Measurements from ENCODE around the gene FN1.

The FN1 gene

DNA sequence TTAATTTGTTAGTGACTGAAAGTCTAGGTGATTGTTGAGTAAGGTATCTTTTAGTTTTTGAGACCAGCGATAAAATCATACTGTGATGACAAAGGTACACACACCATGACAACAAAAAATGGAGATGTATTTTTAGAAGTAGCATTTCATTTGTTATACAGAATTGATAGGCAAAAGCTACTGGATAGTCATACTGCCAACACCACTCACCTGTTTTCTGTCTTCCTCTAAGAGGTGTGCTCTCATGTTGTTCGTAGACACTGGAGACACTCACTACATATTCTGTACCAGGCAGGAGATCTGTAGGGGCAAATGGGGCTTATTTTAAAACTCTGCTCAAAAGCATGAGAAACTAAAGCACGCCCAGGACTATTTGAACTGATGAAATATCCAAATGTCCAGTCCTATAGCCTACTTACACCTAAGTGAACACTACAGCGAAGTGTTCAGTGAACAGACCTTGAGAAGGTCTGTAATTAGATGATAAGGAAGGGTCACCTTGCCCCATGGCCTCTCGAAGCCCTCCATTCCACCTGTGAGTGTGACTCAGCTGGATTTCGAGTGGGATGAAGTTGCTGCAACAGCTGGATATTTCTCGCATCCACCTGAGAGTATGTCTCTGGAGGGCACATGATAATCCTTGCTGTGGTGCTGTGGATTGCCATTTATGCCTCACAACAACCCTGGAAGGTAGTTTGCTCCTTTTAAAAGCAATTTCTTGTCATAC is 47.7 kb downstream of the FN1 start:
- H3K9me3 ChIP-seq (ENCODE audit: control insufficient read depth, low read length), result no peaks in the 10 kb centered on the region
- no peaks in the 10 kb centered on the region for H3K27me3 ChIP-seq (replicated peaks; ENCODE audit: control insufficient read depth, insufficient read depth, low read length, poor library complexity, severe bottlenecking)
- no peaks in the 10 kb centered on the region for H3K36me3 ChIP-seq (ENCODE audit: control insufficient read depth, insufficient read depth, low read length)
- no peak overlapping the region for H3K27ac ChIP-seq (ENCODE audit: insufficient read depth, low read length, poor library complexity, severe bottlenecking)
- no peak overlapping the region for H3K4me3 ChIP-seq (ENCODE audit: insufficient read depth, low read depth, low read length, poor library complexity, severe bottlenecking)
- H3K4me1 ChIP-seq (ENCODE audit: control insufficient read depth, insufficient read depth, low read length, poor library complexity, severe bottlenecking), result no peaks in the 10 kb centered on the region
- DNase-seq, result no peak

- no peaks in the 10 kb centered on the region for H3K9me3 ChIP-seq (ENCODE audit: control insufficient read depth, low read length)
- H3K27me3 ChIP-seq (replicated peaks; ENCODE audit: control insufficient read depth, insufficient read depth, low read length, poor library complexity, severe bottlenecking), result no peaks in the 10 kb centered on the region
- H3K36me3 ChIP-seq (ENCODE audit: control insufficient read depth, insufficient read depth, low read length), result no peaks in the 10 kb centered on the region
- H3K4me1 ChIP-seq (ENCODE audit: control insufficient read depth, insufficient read depth, low read length, poor library complexity, severe bottlenecking), result no peaks in the 10 kb centered on the region
- no peak overlapping the region for H3K4me3 ChIP-seq (ENCODE audit: insufficient read depth, low read depth, low read length, poor library complexity, severe bottlenecking)
- DNase-seq, result no peak
- no peak overlapping the region for H3K27ac ChIP-seq (ENCODE audit: insufficient read depth, low read length, poor library complexity, severe bottlenecking)
These were observed 49.3 kb downstream of the FN1 start for GRCh38 chr2:215386566-215386965.

GRCh38 chr2:215384710-215385109 is 51.2 kb downstream of the FN1 start:
- Histone ChIP-seq H3K4me1 (ENCODE audit: control insufficient read depth, insufficient read depth, low read length, poor library complexity, severe bottlenecking) (no peaks in the 10 kb centered on the region), H3K9me3 (ENCODE audit: control insufficient read depth, low read length) (no peaks in the 10 kb centered on the region), H3K36me3 (ENCODE audit: control insufficient read depth, insufficient read depth, low read length) (no peaks in the 10 kb centered on the region), H3K27ac (ENCODE audit: insufficient read depth, low read length, poor library complexity, severe bottlenecking) (no peak overlapping the region), H3K27me3 (replicated peaks; ENCODE audit: control insufficient read depth, insufficient read depth, low read length, poor library complexity, severe bottlenecking) (no peaks in the 10 kb centered on the region), H3K4me3 (ENCODE audit: insufficient read depth, low read depth, low read length, poor library complexity, severe bottlenecking) (no peak overlapping the region)
- no peak for DNase-seq

DNA sequence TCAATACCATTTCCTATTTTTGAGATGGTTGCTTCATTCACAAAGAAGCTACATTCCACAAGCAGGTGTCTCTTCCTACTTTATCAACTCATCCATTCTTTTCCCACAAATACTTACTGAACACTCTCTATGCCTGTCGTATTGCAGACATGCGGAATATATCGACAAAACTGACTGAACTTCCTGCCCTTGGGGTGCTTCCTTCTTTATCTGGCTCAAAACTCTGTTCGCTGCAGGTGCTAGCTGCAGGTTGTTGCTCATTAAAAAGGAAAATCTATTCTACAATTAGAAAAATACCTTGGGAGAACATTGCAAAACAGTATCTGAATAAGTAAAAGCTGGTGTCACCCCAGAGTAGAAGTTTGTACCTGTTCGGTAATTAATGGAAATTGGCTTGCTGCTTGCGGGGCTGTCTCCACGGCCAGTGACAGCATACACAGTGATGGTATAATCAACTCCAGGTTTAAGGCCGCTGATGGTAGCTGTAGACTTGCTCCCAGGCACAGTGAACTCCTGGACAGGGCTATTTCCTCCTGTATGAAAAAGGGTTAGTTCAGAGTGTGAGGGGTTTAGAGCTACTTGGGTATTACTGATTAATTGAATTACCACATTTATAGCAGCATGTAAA is 52.1 kb downstream of the FN1 start:
- Histone ChIP-seq H3K36me3 (ENCODE audit: control insufficient read depth, insufficient read depth, low read length) (no peaks in the 10 kb centered on the region), H3K9me3 (ENCODE audit: control insufficient read depth, low read length) (no peaks in the 10 kb centered on the region), H3K27ac (ENCODE audit: insufficient read depth, low read length, poor library complexity, severe bottlenecking) (no peak overlapping the region), H3K4me3 (ENCODE audit: insufficient read depth, low read depth, low read length, poor library complexity, severe bottlenecking) (no peak overlapping the region), H3K4me1 (ENCODE audit: control insufficient read depth, insufficient read depth, low read length, poor library complexity, severe bottlenecking) (no peaks in the 10 kb centered on the region), H3K27me3 (replicated peaks; ENCODE audit: control insufficient read depth, insufficient read depth, low read length, poor library complexity, severe bottlenecking) (no peaks in the 10 kb centered on the region)
- DNase-seq, result no peak

DNA sequence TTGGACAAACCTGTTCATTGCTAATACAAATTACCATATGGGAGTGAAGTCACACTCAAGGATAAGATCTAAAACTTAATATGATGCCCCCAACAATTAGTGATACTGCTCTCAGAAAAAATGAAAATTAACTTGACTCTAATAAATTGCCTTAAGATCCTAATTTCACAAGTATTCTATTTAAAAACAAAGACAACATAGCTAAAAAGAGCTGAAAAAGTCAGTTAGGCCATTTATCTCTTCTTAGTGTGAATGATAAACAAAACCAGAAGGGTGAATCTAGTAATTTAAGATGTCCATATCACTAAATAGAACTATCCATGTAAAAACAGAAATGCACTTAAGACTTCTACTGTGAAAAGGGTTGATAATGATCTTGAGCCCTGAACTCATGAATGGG is 53.4 kb downstream of the FN1 start:
- no peaks in the 10 kb centered on the region for H3K36me3 ChIP-seq (ENCODE audit: control insufficient read depth, insufficient read depth, low read length)
- H3K4me3 ChIP-seq (ENCODE audit: insufficient read depth, low read depth, low read length, poor library complexity, severe bottlenecking), result no peak overlapping the region
- no peaks in the 10 kb centered on the region for H3K9me3 ChIP-seq (ENCODE audit: control insufficient read depth, low read length)
- no peak overlapping the region for H3K27ac ChIP-seq (ENCODE audit: insufficient read depth, low read length, poor library complexity, severe bottlenecking)
- no peak for DNase-seq
- H3K4me1 ChIP-seq (ENCODE audit: control insufficient read depth, insufficient read depth, low read length, poor library complexity, severe bottlenecking), result no peaks in the 10 kb centered on the region
- no peaks in the 10 kb centered on the region for H3K27me3 ChIP-seq (replicated peaks; ENCODE audit: control insufficient read depth, insufficient read depth, low read length, poor library complexity, severe bottlenecking)

DNA sequence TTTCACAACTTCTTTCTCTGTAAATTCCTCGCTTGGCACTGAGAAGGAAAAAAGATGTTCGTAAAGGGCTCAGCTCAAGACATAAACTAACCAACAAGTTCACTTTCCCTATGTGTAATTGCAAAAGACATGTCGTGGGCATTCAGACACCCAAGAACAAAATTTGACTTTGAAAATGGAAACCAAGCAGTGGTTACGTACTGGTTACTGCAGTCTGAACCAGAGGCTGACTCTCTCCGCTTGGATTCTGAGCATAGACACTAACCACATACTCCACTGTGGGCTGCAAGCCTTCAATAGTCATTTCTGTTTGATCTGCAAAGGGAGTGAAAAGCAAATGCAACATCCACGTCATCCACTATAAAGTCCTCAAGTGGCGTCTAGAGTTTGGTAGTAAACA is 53.9 kb downstream of the FN1 start:
- no peak overlapping the region for H3K4me3 ChIP-seq (ENCODE audit: insufficient read depth, low read depth, low read length, poor library complexity, severe bottlenecking)
- no peaks in the 10 kb centered on the region for H3K27me3 ChIP-seq (replicated peaks; ENCODE audit: control insufficient read depth, insufficient read depth, low read length, poor library complexity, severe bottlenecking)
- no peaks in the 10 kb centered on the region for H3K9me3 ChIP-seq (ENCODE audit: control insufficient read depth, low read length)
- H3K36me3 ChIP-seq (ENCODE audit: control insufficient read depth, insufficient read depth, low read length), result no peaks in the 10 kb centered on the region
- no peaks in the 10 kb centered on the region for H3K4me1 ChIP-seq (ENCODE audit: control insufficient read depth, insufficient read depth, low read length, poor library complexity, severe bottlenecking)
- H3K27ac ChIP-seq (ENCODE audit: insufficient read depth, low read length, poor library complexity, severe bottlenecking), result no peak overlapping the region
- DNase-seq, result no peak

DNA sequence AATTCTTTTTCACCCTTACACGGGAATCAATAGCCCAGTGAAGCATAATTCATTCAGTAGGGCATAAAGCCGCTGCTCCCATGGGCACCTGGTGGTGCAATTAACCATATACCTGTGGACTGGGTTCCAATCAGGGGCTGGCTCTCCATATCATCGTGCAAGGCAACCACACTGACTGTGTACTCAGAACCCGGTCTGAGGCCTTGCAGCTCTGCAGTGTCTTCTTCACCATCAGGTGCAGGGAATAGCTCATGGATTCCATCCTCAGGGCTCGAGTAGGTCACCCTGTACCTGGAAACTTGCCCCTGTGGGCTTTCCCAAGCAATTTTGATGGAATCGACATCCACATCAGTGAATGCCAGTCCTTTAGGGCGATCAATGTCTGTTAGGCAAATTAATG is 55.2 kb downstream of the FN1 start:
- Histone ChIP-seq H3K36me3 (ENCODE audit: control insufficient read depth, insufficient read depth, low read length) (no peaks in the 10 kb centered on the region), H3K4me3 (ENCODE audit: insufficient read depth, low read depth, low read length, poor library complexity, severe bottlenecking) (no peak overlapping the region), H3K27me3 (replicated peaks; ENCODE audit: control insufficient read depth, insufficient read depth, low read length, poor library complexity, severe bottlenecking) (no peaks in the 10 kb centered on the region), H3K27ac (ENCODE audit: insufficient read depth, low read length, poor library complexity, severe bottlenecking) (no peak overlapping the region), H3K9me3 (ENCODE audit: control insufficient read depth, low read length) (no peaks in the 10 kb centered on the region), H3K4me1 (ENCODE audit: control insufficient read depth, insufficient read depth, low read length, poor library complexity, severe bottlenecking) (no peaks in the 10 kb centered on the region)
- DNase-seq, result no peak

DNA sequence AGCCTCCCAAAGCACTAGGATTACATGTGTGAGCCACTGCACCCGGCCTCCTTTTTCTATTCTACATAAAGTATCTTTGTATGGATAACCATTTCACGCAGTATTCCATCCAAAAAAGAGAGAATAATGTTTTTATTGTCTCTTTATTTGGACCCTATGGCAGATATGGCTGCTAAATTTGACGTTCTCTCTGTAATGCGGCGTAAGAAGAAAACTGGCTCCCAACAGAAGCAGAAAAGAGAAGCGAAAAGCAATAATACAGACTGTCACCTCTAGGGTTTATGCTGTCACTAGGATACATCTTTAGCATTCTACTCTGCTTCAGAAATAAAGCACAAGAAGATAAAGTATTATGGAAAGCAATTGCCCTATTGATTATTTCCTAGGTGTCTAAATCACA is 55.9 kb downstream of the FN1 start:
- Histone ChIP-seq H3K36me3 (ENCODE audit: control insufficient read depth, insufficient read depth, low read length) (no peaks in the 10 kb centered on the region), H3K27me3 (replicated peaks; ENCODE audit: control insufficient read depth, insufficient read depth, low read length, poor library complexity, severe bottlenecking) (no peaks in the 10 kb centered on the region), H3K4me3 (ENCODE audit: insufficient read depth, low read depth, low read length, poor library complexity, severe bottlenecking) (no peak overlapping the region), H3K27ac (ENCODE audit: insufficient read depth, low read length, poor library complexity, severe bottlenecking) (no peak overlapping the region), H3K4me1 (ENCODE audit: control insufficient read depth, insufficient read depth, low read length, poor library complexity, severe bottlenecking) (no peaks in the 10 kb centered on the region), H3K9me3 (ENCODE audit: control insufficient read depth, low read length) (no peaks in the 10 kb centered on the region)
- no peak for DNase-seq

GRCh38 chr2:215379039-215379438 is 56.8 kb downstream of the FN1 start:
- Histone ChIP-seq H3K9me3 (ENCODE audit: control insufficient read depth, low read length) (no peaks in the 10 kb centered on the region), H3K4me3 (ENCODE audit: insufficient read depth, low read depth, low read length, poor library complexity, severe bottlenecking) (no peak overlapping the region), H3K4me1 (ENCODE audit: control insufficient read depth, insufficient read depth, low read length, poor library complexity, severe bottlenecking) (no peaks in the 10 kb centered on the region), H3K36me3 (ENCODE audit: control insufficient read depth, insufficient read depth, low read length) (no peaks in the 10 kb centered on the region), H3K27me3 (replicated peaks; ENCODE audit: control insufficient read depth, insufficient read depth, low read length, poor library complexity, severe bottlenecking) (no peaks in the 10 kb centered on the region), H3K27ac (ENCODE audit: insufficient read depth, low read length, poor library complexity, severe bottlenecking) (no peak overlapping the region)
- no peak for DNase-seq

GRCh38 chr2:215378045-215378444 is 57.8 kb downstream of the FN1 start:
- no peaks in the 10 kb centered on the region for H3K9me3 ChIP-seq (ENCODE audit: control insufficient read depth, low read length)
- no peaks in the 10 kb centered on the region for H3K27me3 ChIP-seq (replicated peaks; ENCODE audit: control insufficient read depth, insufficient read depth, low read length, poor library complexity, severe bottlenecking)
- H3K4me1 ChIP-seq (ENCODE audit: control insufficient read depth, insufficient read depth, low read length, poor library complexity, severe bottlenecking), result no peaks in the 10 kb centered on the region
- H3K4me3 ChIP-seq (ENCODE audit: insufficient read depth, low read depth, low read length, poor library complexity, severe bottlenecking), result no peak overlapping the region
- no peak overlapping the region for H3K27ac ChIP-seq (ENCODE audit: insufficient read depth, low read length, poor library complexity, severe bottlenecking)
- no peak for DNase-seq
- H3K36me3 ChIP-seq (ENCODE audit: control insufficient read depth, insufficient read depth, low read length), result no peaks in the 10 kb centered on the region
